Neural cell (in vitro differentiated cells): Measurements from ENCODE around the gene CAPRIN1. TPM values are rescaled to one million over a fixed set of nuclear protein-coding genes. Genes with fewer than 3 reads are reported as not detected.

Experiments
- H2AFZ ChIP-seq: fragments of 200-600, 300-800 bp; sonication (generic), shearing (Covaris generic); 2 replicates; pipeline ENCODE4 v1.6.0; 2014; ENCODE audit warnings: low read depth, mild to moderate bottlenecking, antibody characterized with exemption, low read length, moderate library complexity
- H3F3A ChIP-seq: fragments of 200-600 bp; shearing (Covaris generic); 2 replicates; pipeline ENCODE4 v1.6.1; 2016; ENCODE audit warnings: mild to moderate bottlenecking, moderate library complexity, mixed read lengths, antibody characterized with exemption, low read length; ENCODE audit not compliant: insufficient read depth, poor library complexity, severe bottlenecking
- H3K27ac ChIP-seq: fragments of 200-600, 300-800 bp; sonication (generic), shearing (Covaris generic); 2 replicates; pipeline ENCODE4 v1.5.1; 2014; ENCODE audit warnings: mild to moderate bottlenecking, low read length, moderate library complexity
- H3K27me3 ChIP-seq: fragments of 300-800, 200-600 bp; sonication (generic), shearing (Covaris generic); 2 replicates; pipeline ENCODE4 v1.6.0; 2014; ENCODE audit warnings: mild to moderate bottlenecking, low read depth, low read length, moderate library complexity; ENCODE audit not compliant: insufficient read depth
- H3K36me3 ChIP-seq: fragments of 300-800, 200-600 bp; sonication (generic), shearing (Covaris generic); 2 replicates; pipeline ENCODE4 v1.5.1; 2014; ENCODE audit warnings: mild to moderate bottlenecking, antibody characterized with exemption, low read length, moderate library complexity; ENCODE audit not compliant: insufficient read depth
- H3K4me2 ChIP-seq: fragments of 300-800, 200-600 bp; sonication (generic), shearing (Covaris generic); 2 replicates; pipeline ENCODE4 v1.6.0; 2014; ENCODE audit warnings: mild to moderate bottlenecking, low read length
- H3K4me3 ChIP-seq: fragments of 300-800, 200-600 bp; sonication (generic), shearing (Covaris generic); 2 replicates; pipeline ENCODE4 v1.5.1; 2014; ENCODE audit warnings: mild to moderate bottlenecking, low read length, moderate library complexity
- H3K79me2 ChIP-seq: fragments of 200-600 bp; shearing (Covaris generic); replicated peaks from 2 replicates; pipeline ENCODE4 v1.6.0; 2014; ENCODE audit warnings: mild to moderate bottlenecking, low read length, moderate library complexity; ENCODE audit not compliant: insufficient read depth
- H3K9ac ChIP-seq: fragments of 300-800, 200-600 bp; sonication (generic), shearing (Covaris generic); 2 replicates; pipeline ENCODE4 v1.6.1; 2016; ENCODE audit warnings: mild to moderate bottlenecking, low read length, mixed read lengths
- H3K9me2 ChIP-seq: fragments of 200-600 bp; shearing (Covaris generic); 2 replicates; pipeline ENCODE4 v1.6.1; 2016; ENCODE audit warnings: mild to moderate bottlenecking, low read length, mixed read lengths; ENCODE audit not compliant: insufficient read depth
- H3K9me3 ChIP-seq: fragments of 200-600, 300-800 bp; sonication (generic), shearing (Covaris generic); 2 replicates; pipeline ENCODE4 v1.6.1; 2016; ENCODE audit warnings: mild to moderate bottlenecking, mixed run types, low read length, moderate library complexity, mixed read lengths
- H4K20me1 ChIP-seq: fragments of 200-600 bp; shearing (Covaris generic); 2 replicates; pipeline ENCODE4 v1.6.1; 2016; ENCODE audit warnings: mild to moderate bottlenecking, mixed run types; ENCODE audit not compliant: insufficient read depth
- EP300 ChIP-seq: fragments of 450-650 bp; conservative IDR thresholded peaks from 2 replicates; pipeline ENCODE4 v1.6.1; 2014; ENCODE audit warnings: antibody characterized with exemption, mild to moderate bottlenecking, moderate library complexity; ENCODE audit not compliant: poor library complexity, severe bottlenecking
- EZH2 ChIP-seq: fragments of 200-600, 300-800 bp; shearing (Covaris generic), sonication (generic); IDR thresholded peaks from 2 replicates; pipeline ENCODE4 v1.6.1; 2014; ENCODE audit warnings: antibody characterized with exemption, low read length, borderline replicate concordance, mild to moderate bottlenecking; ENCODE audit not compliant: insufficient read depth, poor library complexity, severe bottlenecking
- MXI1 ChIP-seq: fragments of 450-650 bp; conservative IDR thresholded peaks from 2 replicates; pipeline ENCODE4 v1.6.1; 2014; ENCODE audit warnings: antibody characterized with exemption, mild to moderate bottlenecking; ENCODE audit not compliant: poor library complexity, severe bottlenecking
- POLR2AphosphoS5 ChIP-seq: IDR thresholded peaks from 2 replicates; pipeline ENCODE4 v1.6.1; 2012
- RAD21 ChIP-seq: fragments of 450-650 bp; conservative IDR thresholded peaks from 2 replicates; pipeline ENCODE4 v1.6.1; 2014; ENCODE audit warnings: antibody characterized with exemption, mild to moderate bottlenecking, moderate library complexity
- SMC3 ChIP-seq: fragments of 450-650 bp; conservative IDR thresholded peaks from 2 replicates; pipeline ENCODE4 v1.6.1; 2014; ENCODE audit warnings: antibody characterized with exemption, mild to moderate bottlenecking, moderate library complexity; ENCODE audit not compliant: poor library complexity
- TAF1 ChIP-seq: IDR thresholded peaks from 2 replicates; pipeline ENCODE4 v1.6.1; 2012; ENCODE audit warnings: low read depth
- polyA plus RNA-seq: library from polyadenylated mRNA; depleted of rRNA; stranded (reverse); fragments of >200 nt; gene quantifications from 2 replicates; pipeline ENCODE4 v1.2.3, GENCODE V29; 2014
- TF ChIP-seq, protein P1 (sequence below): IDR thresholded peaks from 2 replicates; pipeline ENCODE4 v1.6.1; 2012; ENCODE audit warnings: borderline replicate concordance
- TF ChIP-seq, protein P2 (sequence below): fragments of 450-650 bp; IDR thresholded peaks from 2 replicates; pipeline ENCODE4 v1.5.1; 2014; ENCODE audit warnings: antibody characterized with exemption, mild to moderate bottlenecking, moderate library complexity; ENCODE audit not compliant: poor library complexity, severe bottlenecking

CAPRIN1 gene
- polyA plus RNA-seq, 1 donor from 2014 or later, result 256 TPM

DNA sequence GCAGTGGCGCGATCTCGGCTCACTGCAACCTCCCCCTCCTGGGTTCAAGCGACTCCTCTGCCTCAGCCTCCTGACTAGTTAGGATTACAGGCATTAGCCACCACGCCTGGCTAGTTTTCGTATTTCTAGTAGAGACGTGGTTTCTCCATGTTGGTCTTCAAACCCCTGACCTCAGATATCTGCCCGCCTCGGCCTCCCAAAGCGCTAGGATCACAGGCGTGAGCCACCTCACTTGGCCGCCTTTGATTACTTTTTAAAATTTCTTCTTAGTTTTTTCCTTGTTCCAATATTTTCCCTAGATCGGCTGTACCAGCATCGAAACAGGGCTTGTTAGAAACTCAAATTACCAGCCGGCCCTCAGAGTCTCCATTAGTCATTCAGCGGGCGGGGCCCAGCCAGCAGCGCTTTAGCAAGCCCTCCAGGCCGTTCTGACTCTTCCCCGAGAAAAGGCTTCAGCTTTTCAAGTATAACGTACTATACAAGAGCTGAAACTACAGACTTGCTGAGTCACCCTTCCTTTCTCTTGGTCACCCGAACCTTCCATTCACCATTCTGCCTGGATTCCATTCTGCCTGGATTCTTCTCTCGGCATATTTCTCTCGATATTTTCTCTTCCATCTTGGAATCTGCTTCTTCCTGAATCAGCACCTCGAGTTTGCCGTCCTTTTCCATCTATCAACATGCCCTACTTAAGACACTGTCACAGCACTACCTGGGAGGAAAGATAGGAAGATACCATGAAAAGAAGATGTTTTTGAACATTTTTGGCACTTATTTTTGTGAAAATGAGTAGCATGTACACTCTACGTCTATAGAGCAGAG lies 6.7 kb upstream of the CAPRIN1 start:
- H3K27ac ChIP-seq, result no peak overlapping the region
- H3K9me3 ChIP-seq, result no peaks in the 10 kb centered on the region
- H3F3A ChIP-seq, result no peaks in the 10 kb centered on the region
- H3K9me2 ChIP-seq, result no peaks in the 10 kb centered on the region
- H3K79me2 ChIP-seq, result no peaks in the 10 kb centered on the region
- H4K20me1 ChIP-seq, result no peaks in the 10 kb centered on the region
- no peaks in the 10 kb centered on the region for H3K27me3 ChIP-seq
- no peak overlapping the region for H3K4me2 ChIP-seq
- TF ChIP-seq MXI1, result no peak
- no peak for TF ChIP-seq SMC3
- TF ChIP-seq RAD21, result no peak
- no peak for TF ChIP-seq TAF1
- TF ChIP-seq, protein P1, sequence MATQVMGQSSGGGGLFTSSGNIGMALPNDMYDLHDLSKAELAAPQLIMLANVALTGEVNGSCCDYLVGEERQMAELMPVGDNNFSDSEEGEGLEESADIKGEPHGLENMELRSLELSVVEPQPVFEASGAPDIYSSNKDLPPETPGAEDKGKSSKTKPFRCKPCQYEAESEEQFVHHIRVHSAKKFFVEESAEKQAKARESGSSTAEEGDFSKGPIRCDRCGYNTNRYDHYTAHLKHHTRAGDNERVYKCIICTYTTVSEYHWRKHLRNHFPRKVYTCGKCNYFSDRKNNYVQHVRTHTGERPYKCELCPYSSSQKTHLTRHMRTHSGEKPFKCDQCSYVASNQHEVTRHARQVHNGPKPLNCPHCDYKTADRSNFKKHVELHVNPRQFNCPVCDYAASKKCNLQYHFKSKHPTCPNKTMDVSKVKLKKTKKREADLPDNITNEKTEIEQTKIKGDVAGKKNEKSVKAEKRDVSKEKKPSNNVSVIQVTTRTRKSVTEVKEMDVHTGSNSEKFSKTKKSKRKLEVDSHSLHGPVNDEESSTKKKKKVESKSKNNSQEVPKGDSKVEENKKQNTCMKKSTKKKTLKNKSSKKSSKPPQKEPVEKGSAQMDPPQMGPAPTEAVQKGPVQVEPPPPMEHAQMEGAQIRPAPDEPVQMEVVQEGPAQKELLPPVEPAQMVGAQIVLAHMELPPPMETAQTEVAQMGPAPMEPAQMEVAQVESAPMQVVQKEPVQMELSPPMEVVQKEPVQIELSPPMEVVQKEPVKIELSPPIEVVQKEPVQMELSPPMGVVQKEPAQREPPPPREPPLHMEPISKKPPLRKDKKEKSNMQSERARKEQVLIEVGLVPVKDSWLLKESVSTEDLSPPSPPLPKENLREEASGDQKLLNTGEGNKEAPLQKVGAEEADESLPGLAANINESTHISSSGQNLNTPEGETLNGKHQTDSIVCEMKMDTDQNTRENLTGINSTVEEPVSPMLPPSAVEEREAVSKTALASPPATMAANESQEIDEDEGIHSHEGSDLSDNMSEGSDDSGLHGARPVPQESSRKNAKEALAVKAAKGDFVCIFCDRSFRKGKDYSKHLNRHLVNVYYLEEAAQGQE, result no peak
- no peak for TF ChIP-seq EZH2
- no peak for TF ChIP-seq EP300
- TF ChIP-seq POLR2AphosphoS5, result no peak
- H3K4me3 ChIP-seq, result no peak overlapping the region
- H3K9ac ChIP-seq, result no peak overlapping the region
- no peak overlapping the region for H2AFZ ChIP-seq
- H3K36me3 ChIP-seq, result no peaks in the 10 kb centered on the region

DNA sequence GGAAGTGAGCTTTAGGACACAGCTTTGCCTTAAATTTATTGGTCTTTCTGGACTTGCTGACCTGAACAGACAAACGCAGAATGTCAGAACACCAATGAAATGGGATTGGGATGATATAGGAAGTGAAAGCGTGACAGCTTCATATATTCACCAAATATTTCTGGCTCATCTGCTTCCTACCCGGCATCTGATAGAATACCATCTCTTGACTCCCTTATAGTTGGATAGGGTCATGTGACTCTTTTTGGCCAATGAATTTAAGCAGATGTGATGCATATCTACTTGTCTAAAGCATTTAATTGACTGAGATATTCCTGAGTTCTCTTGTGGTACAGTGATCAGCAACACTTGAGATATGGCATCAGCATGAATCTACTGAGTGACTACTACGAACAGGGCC lies 2.5 kb upstream of the CAPRIN1 start:
- no peak overlapping the region for H2AFZ ChIP-seq
- H3K9me2 ChIP-seq, result no peaks in the 10 kb centered on the region
- H3K27me3 ChIP-seq, result no peaks in the 10 kb centered on the region
- H3K27ac ChIP-seq, result no peak overlapping the region
- peaks cover 2% of the 10 kb centered on the region for H3F3A ChIP-seq
- H3K36me3 ChIP-seq, result no peaks in the 10 kb centered on the region
- H3K9me3 ChIP-seq, result no peaks in the 10 kb centered on the region
- TF ChIP-seq, protein P2, sequence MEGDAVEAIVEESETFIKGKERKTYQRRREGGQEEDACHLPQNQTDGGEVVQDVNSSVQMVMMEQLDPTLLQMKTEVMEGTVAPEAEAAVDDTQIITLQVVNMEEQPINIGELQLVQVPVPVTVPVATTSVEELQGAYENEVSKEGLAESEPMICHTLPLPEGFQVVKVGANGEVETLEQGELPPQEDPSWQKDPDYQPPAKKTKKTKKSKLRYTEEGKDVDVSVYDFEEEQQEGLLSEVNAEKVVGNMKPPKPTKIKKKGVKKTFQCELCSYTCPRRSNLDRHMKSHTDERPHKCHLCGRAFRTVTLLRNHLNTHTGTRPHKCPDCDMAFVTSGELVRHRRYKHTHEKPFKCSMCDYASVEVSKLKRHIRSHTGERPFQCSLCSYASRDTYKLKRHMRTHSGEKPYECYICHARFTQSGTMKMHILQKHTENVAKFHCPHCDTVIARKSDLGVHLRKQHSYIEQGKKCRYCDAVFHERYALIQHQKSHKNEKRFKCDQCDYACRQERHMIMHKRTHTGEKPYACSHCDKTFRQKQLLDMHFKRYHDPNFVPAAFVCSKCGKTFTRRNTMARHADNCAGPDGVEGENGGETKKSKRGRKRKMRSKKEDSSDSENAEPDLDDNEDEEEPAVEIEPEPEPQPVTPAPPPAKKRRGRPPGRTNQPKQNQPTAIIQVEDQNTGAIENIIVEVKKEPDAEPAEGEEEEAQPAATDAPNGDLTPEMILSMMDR, result no peak
- no peak overlapping the region for H3K4me2 ChIP-seq
- no peak overlapping the region for H3K4me3 ChIP-seq
- H3K79me2 ChIP-seq, result peaks cover 18% of the 10 kb centered on the region
- no peak overlapping the region for H3K9ac ChIP-seq
- no peaks in the 10 kb centered on the region for H4K20me1 ChIP-seq
